Vagina (tissue), 2 donors: Measurements from ENCODE around the gene ZNF415. TPM values are rescaled to one million over a fixed set of nuclear protein-coding genes. Genes with fewer than 3 reads are reported as not detected.

Source experiments
- DNase-seq, 2 donors: peaks; one replicate each; pipeline ENCODE4 v3.0.0-alpha.2; 2017; ENCODE audit errors: extremely low spot score in 2 of 2
- H3K27ac ChIP-seq: fragments of 200-600 bp; sonication (generic); one replicate; pipeline ENCODE4 v1.5.1; 2019
- H3K27me3 ChIP-seq: fragments of 200-600 bp; sonication (generic); one replicate; pipeline ENCODE4 v1.5.1; 2019
- H3K36me3 ChIP-seq, 2 donors: fragments of 200-600 bp; sonication (generic); one replicate each; pipeline ENCODE4 v1.5.1; 2017 to 2019
- H3K4me1 ChIP-seq: fragments of 200-600 bp; sonication (generic); one replicate; pipeline ENCODE4 v1.5.1; 2019
- H3K4me3 ChIP-seq, 2 donors: fragments of 200-600 bp; sonication (generic); 1 replicate in 1 of 2; 2 replicates in 1 of 2; pipeline ENCODE4 v1.5.1; 2016 to 2019
- H3K9me3 ChIP-seq: fragments of 200-600 bp; sonication (generic); one replicate; pipeline ENCODE4 v1.5.1; 2019
- POLR2A ChIP-seq, 2 donors: fragments of 450-650 bp; IDR thresholded peaks; one replicate each; pipeline ENCODE4 v1.6.1; 2017; ENCODE audit warnings: antibody characterized with exemption in 2 of 2, mild to moderate bottlenecking in 2 of 2, moderate library complexity in 2 of 2
- POLR2AphosphoS5 ChIP-seq, 2 donors: sonication (generic); formaldehyde crosslinking; IDR thresholded peaks; one replicate each; pipeline ENCODE4 v1.9.0; 2017; ENCODE audit warnings: antibody characterized with exemption in 2 of 2, mild to moderate bottlenecking in 2 of 2, low read depth in 1 of 2; ENCODE audit not compliant: insufficient read depth in 1 of 2
- intact Hi-C: fragments of 100-400 bp; cut with DNase I; formaldehyde crosslinking; loops from one replicate; pipeline ENCODE4 v1.15.1; 2023
- total RNA-seq: library from RNA; depleted of rRNA; stranded (reverse); fragments of >200 nt; gene quantifications from one replicate; pipeline ENCODE4 v1.2.3, GENCODE V29; 2016
- TF ChIP-seq, protein P1 (sequence below), 3 experiments: fragments of 450-650 bp in 2 of 3; fragments of 200-600 bp in 1 of 3; sonication (generic) in 1 of 3; IDR thresholded peaks; one replicate each; pipeline ENCODE4 v1.5.1; 2017 to 2019; ENCODE audit warnings: antibody characterized with exemption in 3 of 3, mild to moderate bottlenecking in 2 of 3, moderate library complexity in 2 of 3

The ZNF415 gene
- total RNA-seq, 1 donor from 2014 or later: 6.6 TPM

DNA sequence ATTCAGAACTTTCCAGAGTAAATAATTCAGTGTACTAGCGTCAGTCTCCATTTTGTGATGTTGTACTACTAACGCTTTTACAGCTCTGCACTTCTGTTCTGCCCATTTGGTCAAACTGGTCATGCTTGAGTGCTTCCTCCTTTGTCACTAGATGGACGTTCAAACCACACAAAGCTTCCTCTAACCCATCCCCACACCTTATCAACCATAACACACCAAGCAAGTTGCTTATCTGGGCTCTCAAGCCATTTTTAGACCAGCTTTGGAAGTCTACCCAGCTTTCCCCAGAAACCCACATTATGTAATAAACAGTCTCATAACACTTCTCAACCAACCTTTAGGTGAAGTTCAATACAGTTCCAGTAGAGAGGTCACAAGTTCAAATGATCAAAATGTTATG, 28.4 kb upstream of the ZNF415 start:
- TF ChIP-seq, protein P1, sequence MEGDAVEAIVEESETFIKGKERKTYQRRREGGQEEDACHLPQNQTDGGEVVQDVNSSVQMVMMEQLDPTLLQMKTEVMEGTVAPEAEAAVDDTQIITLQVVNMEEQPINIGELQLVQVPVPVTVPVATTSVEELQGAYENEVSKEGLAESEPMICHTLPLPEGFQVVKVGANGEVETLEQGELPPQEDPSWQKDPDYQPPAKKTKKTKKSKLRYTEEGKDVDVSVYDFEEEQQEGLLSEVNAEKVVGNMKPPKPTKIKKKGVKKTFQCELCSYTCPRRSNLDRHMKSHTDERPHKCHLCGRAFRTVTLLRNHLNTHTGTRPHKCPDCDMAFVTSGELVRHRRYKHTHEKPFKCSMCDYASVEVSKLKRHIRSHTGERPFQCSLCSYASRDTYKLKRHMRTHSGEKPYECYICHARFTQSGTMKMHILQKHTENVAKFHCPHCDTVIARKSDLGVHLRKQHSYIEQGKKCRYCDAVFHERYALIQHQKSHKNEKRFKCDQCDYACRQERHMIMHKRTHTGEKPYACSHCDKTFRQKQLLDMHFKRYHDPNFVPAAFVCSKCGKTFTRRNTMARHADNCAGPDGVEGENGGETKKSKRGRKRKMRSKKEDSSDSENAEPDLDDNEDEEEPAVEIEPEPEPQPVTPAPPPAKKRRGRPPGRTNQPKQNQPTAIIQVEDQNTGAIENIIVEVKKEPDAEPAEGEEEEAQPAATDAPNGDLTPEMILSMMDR (IDR thresholded peaks at IDR 0.05): no peak
- intact Hi-C loops: no loop called here
- Histone ChIP-seq H3K36me3 (peaks cover 0 to 12% of the 10 kb centered on the region in 2 donors), H3K9me3 (peaks cover 18% of the 10 kb centered on the region), H3K4me3 (no peak overlapping the region), H3K4me1 (peaks cover 16% of the 10 kb centered on the region), H3K27ac (no peak overlapping the region), H3K27me3 (no peaks in the 10 kb centered on the region)
- no peak for DNase-seq

DNA sequence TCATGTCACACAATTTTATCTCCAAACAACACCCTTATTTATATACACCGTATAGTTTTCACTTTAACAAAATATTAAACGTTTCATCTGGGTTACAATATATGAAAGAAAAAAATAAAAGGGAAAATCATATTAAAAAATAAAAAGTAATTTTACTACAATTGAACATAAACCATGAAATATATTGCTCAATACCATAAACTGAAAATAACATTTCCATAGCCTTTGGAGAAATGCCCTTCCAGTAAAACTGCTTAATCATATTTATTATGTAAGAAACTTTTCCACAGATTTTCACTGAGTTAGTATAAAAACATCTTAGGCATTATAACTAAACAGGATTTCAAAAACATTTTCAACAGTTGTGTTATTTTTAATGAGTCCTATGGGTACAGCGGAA, 27.6 kb upstream of the ZNF415 start:
- no peak for DNase-seq
- Histone ChIP-seq H3K4me1 (peaks cover 16% of the 10 kb centered on the region), H3K27ac (no peak overlapping the region), H3K4me3 (no peak overlapping the region), H3K27me3 (no peaks in the 10 kb centered on the region), H3K36me3 (peaks cover 0 to 7% of the 10 kb centered on the region in 2 donors), H3K9me3 (peaks cover 11% of the 10 kb centered on the region)
- TF ChIP-seq POLR2A (IDR thresholded peaks at IDR 0.05): no peak
- no peak for TF ChIP-seq POLR2AphosphoS5 (IDR thresholded peaks at IDR 0.05; ENCODE audit: insufficient read depth in 1 of 2, low read depth in 1 of 2)
- TF ChIP-seq, protein P1 (IDR thresholded peaks at IDR 0.05): no peak
- intact Hi-C loops: no loop called here

DNA sequence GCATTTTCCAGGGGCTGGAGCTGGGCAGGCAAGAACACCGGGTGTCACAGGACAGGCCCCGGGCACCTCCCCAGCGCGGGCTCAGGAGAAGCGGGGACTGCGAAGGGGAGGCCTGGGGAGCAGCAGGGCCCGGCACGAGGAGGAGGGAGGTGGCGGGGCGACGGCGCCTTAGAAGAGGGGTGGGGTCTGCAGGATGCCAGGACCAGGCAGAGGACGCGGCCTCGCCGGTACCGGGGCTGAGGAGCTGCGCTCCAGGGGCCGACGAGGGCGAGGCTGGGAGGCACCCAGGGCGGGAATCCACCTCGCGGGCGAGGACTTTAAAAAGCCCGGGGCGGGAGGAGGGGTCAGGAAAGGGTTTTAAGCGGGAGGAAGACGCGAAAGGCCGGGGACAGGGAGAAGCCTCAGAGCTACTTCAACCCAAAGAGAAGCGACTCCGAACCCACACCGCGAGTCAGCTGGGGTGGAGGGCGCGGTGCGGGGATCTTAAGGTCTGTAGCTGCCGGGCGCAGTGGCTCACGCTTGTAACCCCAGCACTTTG, 25.5 kb upstream of the ZNF415 start:
- Histone ChIP-seq H3K4me3 (peak overlapping the region; percentile 68 to 72), H3K9me3 (no peaks in the 10 kb centered on the region), H3K4me1 (peaks cover 16% of the 10 kb centered on the region), H3K27ac (peak overlapping the region; percentile 75), H3K36me3 (peaks cover 0 to 19% of the 10 kb centered on the region in 2 donors), H3K27me3 (no peaks in the 10 kb centered on the region)
- TF ChIP-seq, protein P1 (IDR thresholded peaks at IDR 0.05): no peak
- TF ChIP-seq POLR2AphosphoS5 (IDR thresholded peaks at IDR 0.05; ENCODE audit: insufficient read depth in 1 of 2, low read depth in 1 of 2) (no peak), POLR2A (IDR thresholded peaks at IDR 0.05) (no peak)
- intact Hi-C loops: no loop called here
- no peak for DNase-seq

- H3K4me3 ChIP-seq: peak overlapping the region; percentile 68 to 72
- peaks cover 16% of the 10 kb centered on the region for H3K4me1 ChIP-seq
- H3K27me3 ChIP-seq: no peaks in the 10 kb centered on the region
- intact Hi-C loops: no loop called here
- H3K36me3 ChIP-seq: peaks cover 0 to 24% of the 10 kb centered on the region in 2 donors
- H3K27ac ChIP-seq: peak overlapping the region; percentile 75
- DNase-seq: no peak
- H3K9me3 ChIP-seq: no peaks in the 10 kb centered on the region
- TF ChIP-seq, protein P1 (IDR thresholded peaks at IDR 0.05): no peak
- TF ChIP-seq POLR2AphosphoS5 (IDR thresholded peaks at IDR 0.05; ENCODE audit: insufficient read depth in 1 of 2, low read depth in 1 of 2) (no peak), POLR2A (IDR thresholded peaks at IDR 0.05) (no peak)
Measured at GRCh38 chr19:53157626-53158025, 24.9 kb upstream of the ZNF415 start.

GRCh38 chr19:53156850-53157249, 24.1 kb upstream of the ZNF415 start:
- H3K4me3 ChIP-seq: peak overlapping the region; percentile 68 to 72
- no peaks in the 10 kb centered on the region for H3K9me3 ChIP-seq
- peaks cover 0 to 32% of the 10 kb centered on the region in 2 donors for H3K36me3 ChIP-seq
- peaks cover 16% of the 10 kb centered on the region for H3K4me1 ChIP-seq
- no peak for DNase-seq
- no peak overlapping the region for H3K27ac ChIP-seq
- H3K27me3 ChIP-seq: no peaks in the 10 kb centered on the region
- intact Hi-C loops: no loop called here
- TF ChIP-seq POLR2A (IDR thresholded peaks at IDR 0.05) (no peak), POLR2AphosphoS5 (IDR thresholded peaks at IDR 0.05; ENCODE audit: insufficient read depth in 1 of 2, low read depth in 1 of 2) (no peak)
- TF ChIP-seq, protein P1 (IDR thresholded peaks at IDR 0.05): no peak
